Kidney (tissue), 14 donors: ENCODE results near the gene TMC2. TPM values are rescaled to one million over a fixed set of nuclear protein-coding genes. Genes with fewer than 3 reads are reported as not detected.

Experiments used
- DNase-seq, 5 donors: peaks; one replicate each; pipeline ENCODE4 v3.0.0-alpha.2; 2013 to 2020
- FAIRE-seq: peaks from 2 replicates; lab custom pipeline; 2012; peaks lifted over from hg19 to GRCh38; lab: Jason Lieb, UNC
- H3K27ac ChIP-seq, 2 donors: one replicate each; pipeline ENCODE4 v1.7.0; 2013; ENCODE audit warnings: low read depth in 2 of 2, low read length in 2 of 2, inconsistent platforms in 1 of 2
- H3K27me3 ChIP-seq: one replicate; pipeline ENCODE4 v1.7.1; 2013; ENCODE audit warnings: low read length, inconsistent platforms; ENCODE audit not compliant: control insufficient read depth, insufficient read depth
- H3K36me3 ChIP-seq, 3 donors: one replicate each; pipeline versions ENCODE4 v1.7.0 to v1.7.1; 2013; ENCODE audit warnings: low read length in 3 of 3, control low read depth in 1 of 3, inconsistent platforms in 1 of 3; ENCODE audit not compliant: insufficient read depth in 3 of 3, control insufficient read depth in 2 of 3
- H3K4me1 ChIP-seq, 3 donors: one replicate each; pipeline versions ENCODE4 v1.7.0 to v1.7.1; 2013; ENCODE audit warnings: low read length in 3 of 3, inconsistent platforms in 1 of 3, low read depth in 1 of 3; ENCODE audit not compliant: control insufficient read depth in 2 of 3, insufficient read depth in 2 of 3
- H3K4me3 ChIP-seq, 3 donors: one replicate each; pipeline versions ENCODE4 v1.7.0 to v1.8.1; 2013; ENCODE audit warnings: low read length in 3 of 3, control low read depth in 1 of 3, inconsistent platforms in 1 of 3
- H3K9ac ChIP-seq, 3 donors: one replicate each; pipeline versions ENCODE4 v1.7.0 to v1.7.1; 2013; ENCODE audit warnings: low read length in 3 of 3, control low read depth in 1 of 3, inconsistent platforms in 1 of 3
- H3K9me3 ChIP-seq, 3 donors: one replicate each; pipeline versions ENCODE4 v1.7.0 to v1.7.1; 2013; ENCODE audit warnings: low read length in 3 of 3, control low read depth in 1 of 3, inconsistent platforms in 1 of 3; ENCODE audit not compliant: control insufficient read depth in 2 of 3, insufficient read depth in 1 of 3
- intact Hi-C: fragments of 100-400 bp; cut with DNase I; formaldehyde crosslinking; loops from one replicate; pipeline ENCODE4 v1.11.1; 2022
- polyA plus RNA-seq: library from polyadenylated mRNA; stranded (reverse); fragments of 350-450 nt; fragmentation: Illumina TruSeq; extraction: RNeasy Lipid Tissue Mini Kit (QIAGEN cat#74804); gene quantifications from one replicate; pipeline ENCODE4 v1.2.3, GENCODE V29; 2014; ENCODE audit warnings: low read depth, low replicate concordance; ENCODE audit not compliant: insufficient read depth
- total RNA-seq: library from RNA; stranded (reverse); fragmentation: NEBNext Ultra II Directional; extraction: Animal tissue kit (Norgen Biotek cat#: 25700); gene quantifications from one replicate; pipeline ENCODE4 v1.2.1, GENCODE V29; 2021
- TF ChIP-seq, protein P1 (sequence below): IDR thresholded peaks from 3 replicates; pipeline ENCODE4 v1.5.1; 2012; ENCODE audit warnings: mild to moderate bottlenecking, moderate library complexity, borderline replicate concordance; ENCODE audit not compliant: insufficient read depth; ENCODE audit errors: extremely low read depth
- donor health status: control.
- donor health status: control.
- donor health status: control.
- donor health status: control.
- donor health status: control.
- donor health status: DM: yes; HTN: yes; CAD: no.
- donor health status: Normal renal cell carcinoma (clear cell type).

Gene TMC2
- total and polyA plus RNA-seq, 2 donors from 2014 or later: not detected

GRCh38 chr20:2637246-2637645 is 100.9 kb downstream of the TMC2 start:
- H3K9ac ChIP-seq: no peak overlapping the region
- TF ChIP-seq, protein P1, sequence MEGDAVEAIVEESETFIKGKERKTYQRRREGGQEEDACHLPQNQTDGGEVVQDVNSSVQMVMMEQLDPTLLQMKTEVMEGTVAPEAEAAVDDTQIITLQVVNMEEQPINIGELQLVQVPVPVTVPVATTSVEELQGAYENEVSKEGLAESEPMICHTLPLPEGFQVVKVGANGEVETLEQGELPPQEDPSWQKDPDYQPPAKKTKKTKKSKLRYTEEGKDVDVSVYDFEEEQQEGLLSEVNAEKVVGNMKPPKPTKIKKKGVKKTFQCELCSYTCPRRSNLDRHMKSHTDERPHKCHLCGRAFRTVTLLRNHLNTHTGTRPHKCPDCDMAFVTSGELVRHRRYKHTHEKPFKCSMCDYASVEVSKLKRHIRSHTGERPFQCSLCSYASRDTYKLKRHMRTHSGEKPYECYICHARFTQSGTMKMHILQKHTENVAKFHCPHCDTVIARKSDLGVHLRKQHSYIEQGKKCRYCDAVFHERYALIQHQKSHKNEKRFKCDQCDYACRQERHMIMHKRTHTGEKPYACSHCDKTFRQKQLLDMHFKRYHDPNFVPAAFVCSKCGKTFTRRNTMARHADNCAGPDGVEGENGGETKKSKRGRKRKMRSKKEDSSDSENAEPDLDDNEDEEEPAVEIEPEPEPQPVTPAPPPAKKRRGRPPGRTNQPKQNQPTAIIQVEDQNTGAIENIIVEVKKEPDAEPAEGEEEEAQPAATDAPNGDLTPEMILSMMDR: no peak
- H3K27me3 ChIP-seq: no peaks in the 10 kb centered on the region
- no peak overlapping the region for H3K4me3 ChIP-seq
- H3K36me3 ChIP-seq: no peaks in the 10 kb centered on the region
- FAIRE-seq (no peak), DNase-seq (no peak)
- intact Hi-C loops: no loop called here
- H3K4me1 ChIP-seq: no peaks in the 10 kb centered on the region
- no peak overlapping the region for H3K27ac ChIP-seq
- no peaks in the 10 kb centered on the region for H3K9me3 ChIP-seq

DNA sequence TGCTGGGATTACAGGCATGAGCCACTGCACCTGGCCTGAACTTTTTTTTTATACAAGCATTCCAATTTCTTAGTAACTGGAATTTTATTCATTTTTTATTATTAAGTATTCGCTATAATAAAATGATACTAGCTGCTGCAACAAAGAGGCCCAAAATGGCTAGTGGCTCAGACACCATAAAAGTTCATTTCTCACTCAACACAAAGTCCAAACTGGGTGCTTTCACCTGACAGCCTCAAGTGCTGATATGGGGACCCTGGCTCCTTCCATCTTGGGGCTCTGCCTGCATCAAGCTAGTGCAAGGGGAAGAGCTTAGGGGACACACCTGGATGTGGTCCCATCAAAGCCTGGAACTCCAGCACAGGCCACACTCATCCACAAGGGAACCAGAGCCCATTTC is 103.9 kb downstream of the TMC2 start:
- intact Hi-C loops: no loop called here
- no peaks in the 10 kb centered on the region for H3K4me1 ChIP-seq
- H3K27me3 ChIP-seq: no peaks in the 10 kb centered on the region
- TF ChIP-seq, protein P1: no peak
- no peaks in the 10 kb centered on the region for H3K36me3 ChIP-seq
- no peak overlapping the region for H3K4me3 ChIP-seq
- FAIRE-seq (no peak), DNase-seq (no peak)
- H3K27ac ChIP-seq: no peak overlapping the region
- H3K9me3 ChIP-seq: no peaks in the 10 kb centered on the region
- no peak overlapping the region for H3K9ac ChIP-seq

GRCh38 chr20:2640899-2641298 is 104.5 kb downstream of the TMC2 start:
- no peak overlapping the region for H3K4me3 ChIP-seq
- no peak overlapping the region for H3K9ac ChIP-seq
- DNase-seq: no peak
- TF ChIP-seq, protein P1: no peak
- H3K27me3 ChIP-seq: no peaks in the 10 kb centered on the region
- no peaks in the 10 kb centered on the region for H3K9me3 ChIP-seq
- intact Hi-C loops: no loop called here
- no peaks in the 10 kb centered on the region for H3K4me1 ChIP-seq
- no peak for FAIRE-seq
- no peaks in the 10 kb centered on the region for H3K36me3 ChIP-seq
- no peak overlapping the region for H3K27ac ChIP-seq

DNA sequence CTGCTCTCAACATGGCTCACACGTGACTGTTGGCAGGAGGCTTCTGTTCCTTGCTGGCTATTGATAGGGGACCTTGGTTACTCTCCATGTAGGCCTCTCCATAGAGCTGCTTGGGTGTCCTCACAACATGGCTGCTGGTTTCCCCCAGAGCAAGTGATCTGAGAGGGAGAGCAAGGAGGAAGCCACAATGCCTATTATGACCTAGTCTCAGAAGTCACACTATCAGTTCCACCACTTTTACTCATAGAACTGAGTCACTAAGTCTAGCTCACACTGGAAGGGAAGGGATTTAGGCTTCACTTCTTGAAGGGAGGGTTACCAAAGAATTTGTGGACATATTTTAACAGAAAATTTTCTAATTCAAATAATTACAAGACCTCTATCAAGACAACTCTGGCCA is 107.3 kb downstream of the TMC2 start:
- no peaks in the 10 kb centered on the region for H3K27me3 ChIP-seq
- DNase-seq: no peak
- no peaks in the 10 kb centered on the region for H3K9me3 ChIP-seq
- no peak for FAIRE-seq
- TF ChIP-seq, protein P1: no peak
- H3K27ac ChIP-seq: no peak overlapping the region
- no peak overlapping the region for H3K4me3 ChIP-seq
- no peaks in the 10 kb centered on the region for H3K4me1 ChIP-seq
- H3K36me3 ChIP-seq: no peaks in the 10 kb centered on the region
- no peak overlapping the region for H3K9ac ChIP-seq
- intact Hi-C loops: no loop called here
